Left ventricle myocardium inferior (tissue), 1 donor: Measurements from ENCODE around the gene PALB2. TPM values are rescaled to one million over a fixed set of nuclear protein-coding genes. Genes with fewer than 3 reads are reported as not detected.
"Not testable (repeated sequence)": the region's sequence is repeated elsewhere in the genome, so short reads cannot be mapped to it uniquely, and the experiment has no call there.

Source experiments
- DNase-seq: peaks from one replicate; pipeline ENCODE4 v3.0.0-alpha.2; 2020
- H3K27ac ChIP-seq: fragments of 200-600 bp; replicated peaks from 2 replicates; pipeline ENCODE4 v1.8.0; 2021
- H3K27me3 ChIP-seq: fragments of 200-600 bp; 2 replicates; pipeline ENCODE4 v1.8.0; 2021; ENCODE audit warnings: low read depth
- H3K36me3 ChIP-seq: fragments of 200-600 bp; 2 replicates; pipeline ENCODE4 v1.8.0; 2021
- H3K4me1 ChIP-seq: fragments of 200-600 bp; 2 replicates; pipeline ENCODE4 v1.8.0; 2021
- H3K4me3 ChIP-seq: fragments of 200-600 bp; 2 replicates; pipeline ENCODE4 v1.8.0; 2021; ENCODE audit warnings: mild to moderate bottlenecking, moderate library complexity
- H3K9me3 ChIP-seq: fragments of 200-600 bp; replicated peaks from 2 replicates; pipeline ENCODE4 v1.8.0; 2021
- CTCF ChIP-seq: fragments of 200-600 bp; IDR thresholded peaks from 2 replicates; pipeline ENCODE4 v1.8.0; 2021; ENCODE audit warnings: antibody characterized with exemption, mild to moderate bottlenecking, borderline replicate concordance
- intact Hi-C: fragments of 100-400 bp; cut with micrococcal nuclease; formaldehyde crosslinking; loops from one replicate; pipeline ENCODE4 v1.11.0; 2022
- total RNA-seq: library from RNA; stranded (reverse); fragmentation: NEBNext Ultra II Directional; extraction: Animal tissue kit (Norgen Biotek cat#: 25700); gene quantifications from one replicate; pipeline ENCODE4 v1.2.1, GENCODE V29; 2021
- donor health status: DM: no; HTN: yes; CAD: no; lungs with severe emphysema.

The PALB2 gene
- total RNA-seq, 1 donor from 2014 or later: 4.2 TPM

GRCh38 chr16:23611936-23612335 is 29.2 kb downstream of the PALB2 start:
- peaks cover 64% of the 10 kb centered on the region for H3K36me3 ChIP-seq
- no peaks in the 10 kb centered on the region for H3K4me1 ChIP-seq
- TF ChIP-seq CTCF: no peak

GRCh38 chr16:23610905-23611304 is 30.2 kb downstream of the PALB2 start:
- DNase-seq, H3K4me3 ChIP-seq, H3K4me1 ChIP-seq, H3K27ac ChIP-seq, H3K27me3 ChIP-seq, intact Hi-C loops, H3K9me3 ChIP-seq: not testable (repeated sequence)
- H3K36me3 ChIP-seq: peaks cover 65% of the 10 kb centered on the region

More at GRCh38 chr16:23611936-23612335, 29.2 kb downstream of the PALB2 start:
- no peak for DNase-seq
- intact Hi-C loops: no loop called here
- Histone ChIP-seq H3K27ac (no peak overlapping the region), H3K27me3 (no peaks in the 10 kb centered on the region), H3K9me3 (no peaks in the 10 kb centered on the region), H3K4me3 (no peak overlapping the region)

- H3K4me1 ChIP-seq: no peaks in the 10 kb centered on the region
- no peaks in the 10 kb centered on the region for H3K9me3 ChIP-seq
- intact Hi-C loops: no loop called here
- H3K4me3 ChIP-seq: no peak overlapping the region
- H3K36me3 ChIP-seq: peaks cover 75% of the 10 kb centered on the region
- no peak for TF ChIP-seq CTCF
- H3K27ac ChIP-seq: no peak overlapping the region
- DNase-seq: no peak
- H3K27me3 ChIP-seq: no peaks in the 10 kb centered on the region
Observed at GRCh38 chr16:23609929-23610328, 31.2 kb downstream of the PALB2 start.

GRCh38 chr16:23608194-23608593 is 32.9 kb downstream of the PALB2 start:
- H3K36me3 ChIP-seq: peaks cover 83% of the 10 kb centered on the region
- no peak overlapping the region for H3K4me3 ChIP-seq
- H3K9me3 ChIP-seq: no peaks in the 10 kb centered on the region
- H3K27ac ChIP-seq: no peak overlapping the region
- intact Hi-C loops: no loop called here
- no peak for TF ChIP-seq CTCF
- H3K27me3 ChIP-seq: no peaks in the 10 kb centered on the region
- peaks cover 2% of the 10 kb centered on the region for H3K4me1 ChIP-seq
- no peak for DNase-seq

GRCh38 chr16:23607726-23608125 is 33.4 kb downstream of the PALB2 start:
- no peaks in the 10 kb centered on the region for H3K27me3 ChIP-seq
- H3K4me1 ChIP-seq: peaks cover 2% of the 10 kb centered on the region
- no peaks in the 10 kb centered on the region for H3K9me3 ChIP-seq
- no peak overlapping the region for H3K4me3 ChIP-seq
- no peak overlapping the region for H3K27ac ChIP-seq
- DNase-seq: no peak
- intact Hi-C loops: no loop called here
- peaks cover 84% of the 10 kb centered on the region for H3K36me3 ChIP-seq
- TF ChIP-seq CTCF: no peak

GRCh38 chr16:23597003-23597756 is 43.9 kb downstream of the PALB2 start:
- peak overlapping the region; percentile 95 for H3K27ac ChIP-seq
- peak overlapping the region; percentile 96 for H3K4me3 ChIP-seq
- intact Hi-C loops: no loop called here
- H3K4me1 ChIP-seq: peaks cover 39% of the 10 kb centered on the region
- H3K9me3 ChIP-seq: no peaks in the 10 kb centered on the region
- TF ChIP-seq CTCF: peak; percentile 53
- H3K27me3 ChIP-seq: no peaks in the 10 kb centered on the region
- DNase-seq: peak; percentile 19
- H3K36me3 ChIP-seq: peaks cover 35% of the 10 kb centered on the region
